DOHH2 (cell line): ENCODE measurements around the gene KCNN1.

Experiments
- H3F3A ChIP-seq: fragments of 200-600 bp; sonication (generic), shearing (Covaris generic); 2 replicates; pipeline ENCODE4 v1.6.0; 2016; ENCODE audit warnings: antibody characterized with exemption, mild to moderate bottlenecking; ENCODE audit not compliant: control insufficient read depth, insufficient read depth
- H3K27ac ChIP-seq: fragments of 200-600 bp; sonication (generic); 2 replicates; pipeline ENCODE4 v1.5.1; 2014; ENCODE audit warnings: low read depth, mild to moderate bottlenecking, low read length, moderate library complexity
- H3K27me3 ChIP-seq: fragments of 200-600 bp; sonication (generic); 2 replicates; pipeline ENCODE4 v1.6.1; 2014; ENCODE audit warnings: mild to moderate bottlenecking, low read length, mixed read lengths; ENCODE audit not compliant: control insufficient read depth
- H3K36me3 ChIP-seq: fragments of 200-600 bp; sonication (generic); 2 replicates; pipeline ENCODE4 v1.6.1; 2014; ENCODE audit warnings: mild to moderate bottlenecking, low read length, moderate library complexity, mixed read lengths; ENCODE audit not compliant: control insufficient read depth
- H3K4me1 ChIP-seq: fragments of 200-600 bp; sonication (generic); 2 replicates; pipeline ENCODE4 v1.6.1; 2014; ENCODE audit warnings: mild to moderate bottlenecking, low read length, mixed read lengths; ENCODE audit not compliant: control insufficient read depth
- H3K4me2 ChIP-seq: fragments of 200-600 bp; sonication (generic); 2 replicates; pipeline ENCODE4 v1.6.0; 2014; ENCODE audit warnings: mild to moderate bottlenecking, low read length, moderate library complexity
- H3K4me3 ChIP-seq: fragments of 200-600 bp; sonication (generic); 2 replicates; pipeline ENCODE4 v1.5.1; 2014; ENCODE audit warnings: mild to moderate bottlenecking, low read length, mixed read lengths
- H3K79me2 ChIP-seq: fragments of 200-600 bp; sonication (generic); 2 replicates; pipeline ENCODE4 v1.6.1; 2014; ENCODE audit warnings: mild to moderate bottlenecking, low read length, mixed read lengths; ENCODE audit not compliant: control insufficient read depth
- H3K9me2 ChIP-seq: fragments of 200-600 bp; sonication (generic); replicated peaks from 2 replicates; pipeline ENCODE4 v1.6.1; 2014; ENCODE audit warnings: mild to moderate bottlenecking, low read length, mixed read lengths; ENCODE audit not compliant: control insufficient read depth
- H3K9me3 ChIP-seq: fragments of 200-600 bp; sonication (generic); 2 replicates; pipeline ENCODE4 v1.6.1; 2014; ENCODE audit warnings: antibody characterized with exemption, low read length, mixed read lengths; ENCODE audit not compliant: control insufficient read depth, insufficient read depth
- H4K20me1 ChIP-seq: fragments of 200-600 bp; sonication (generic); 2 replicates; pipeline ENCODE4 v1.6.0; 2014; ENCODE audit warnings: low read depth, mild to moderate bottlenecking, antibody characterized with exemption, low read length, moderate library complexity; ENCODE audit not compliant: control insufficient read depth, insufficient read depth
- CTCF ChIP-seq: fragments of 200-600 bp; sonication (generic); IDR thresholded peaks from one replicate; pipeline ENCODE4 v1.5.1; 2014; ENCODE audit warnings: antibody characterized with exemption, mild to moderate bottlenecking, low read depth, low read length; ENCODE audit not compliant: poor library complexity, severe bottlenecking
- EZH2phosphoT487 ChIP-seq: fragments of 200-600 bp; sonication (generic); IDR thresholded peaks from 2 replicates; pipeline ENCODE4 v1.6.1; 2017; ENCODE audit warnings: borderline replicate concordance, mild to moderate bottlenecking, antibody characterized with exemption, low read length, moderate library complexity, mixed read lengths

The KCNN1 gene

DNA sequence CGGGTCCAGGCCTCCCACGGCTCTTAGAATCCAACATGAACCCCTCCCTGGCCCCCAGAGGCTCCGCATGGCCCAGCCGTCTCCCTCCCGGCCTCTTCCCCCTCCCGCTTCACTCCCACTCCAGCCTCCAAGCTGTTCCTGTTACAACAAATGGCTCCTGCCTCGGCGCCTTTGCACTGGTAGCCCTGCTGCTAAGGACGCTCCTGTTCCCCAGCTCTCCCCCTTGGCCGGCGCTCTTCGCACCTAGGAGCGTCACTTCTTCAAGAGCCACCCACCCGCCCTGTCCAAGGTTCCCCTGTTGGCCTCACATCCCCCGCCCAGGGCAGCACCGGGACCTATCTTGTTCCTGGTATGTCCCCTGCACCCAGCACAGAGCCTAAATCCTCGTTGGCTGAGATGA is 24.7 kb upstream of the KCNN1 start:
- TF ChIP-seq CTCF (no peak), EZH2phosphoT487 (no peak)
- H3K27ac ChIP-seq: no peak overlapping the region
- H3K36me3 ChIP-seq: peaks cover 34% of the 10 kb centered on the region
- peaks cover 5% of the 10 kb centered on the region for H3F3A ChIP-seq
- H3K9me2 ChIP-seq: no peaks in the 10 kb centered on the region
- H3K9me3 ChIP-seq: no peaks in the 10 kb centered on the region
- no peaks in the 10 kb centered on the region for H3K27me3 ChIP-seq
- peaks cover 7% of the 10 kb centered on the region for H3K79me2 ChIP-seq
- no peak overlapping the region for H3K4me2 ChIP-seq
- peaks cover 24% of the 10 kb centered on the region for H3K4me1 ChIP-seq
- no peaks in the 10 kb centered on the region for H4K20me1 ChIP-seq
- H3K4me3 ChIP-seq: no peak overlapping the region

DNA sequence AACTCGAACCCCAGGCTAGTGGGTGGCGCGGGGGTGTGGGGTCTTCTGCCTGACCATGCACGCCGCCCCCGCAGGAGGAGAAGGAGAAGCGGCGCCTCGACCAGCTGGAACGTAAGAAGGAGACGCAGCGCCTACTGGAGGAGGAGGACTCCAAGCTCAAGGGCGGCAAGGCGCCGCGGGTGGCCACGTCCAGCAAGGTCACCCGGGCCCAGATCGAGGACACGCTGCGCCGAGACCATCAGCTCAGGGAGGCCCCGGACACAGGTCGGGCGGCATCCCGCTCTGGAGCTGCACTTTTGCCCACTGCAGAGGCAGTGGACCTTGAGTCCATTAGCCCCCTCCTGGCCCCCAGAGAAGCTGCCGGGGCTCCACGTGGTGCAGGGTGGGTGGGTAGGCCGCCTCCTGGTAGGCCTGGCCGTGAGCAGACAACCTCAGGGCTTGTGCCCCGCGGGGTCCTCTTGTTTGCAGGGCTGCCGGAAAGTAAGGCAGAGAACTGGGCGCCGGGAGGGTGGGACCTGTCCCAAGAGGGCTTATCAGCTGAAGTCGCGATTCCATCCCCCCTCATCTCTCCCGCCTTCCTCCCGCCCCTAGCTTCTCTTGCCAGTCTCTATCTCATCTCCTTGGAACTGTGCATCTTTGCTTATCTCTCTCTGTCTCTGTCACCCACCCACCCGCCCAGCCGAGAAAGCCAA is 24.2 kb upstream of the KCNN1 start:
- peaks cover 5% of the 10 kb centered on the region for H3F3A ChIP-seq
- no peaks in the 10 kb centered on the region for H3K9me3 ChIP-seq
- H3K4me2 ChIP-seq: no peak overlapping the region
- H3K4me1 ChIP-seq: peaks cover 28% of the 10 kb centered on the region
- H3K79me2 ChIP-seq: peaks cover 7% of the 10 kb centered on the region
- no peaks in the 10 kb centered on the region for H3K27me3 ChIP-seq
- TF ChIP-seq CTCF (no peak), EZH2phosphoT487 (no peak)
- peaks cover 32% of the 10 kb centered on the region for H3K36me3 ChIP-seq
- H3K27ac ChIP-seq: no peak overlapping the region
- H3K9me2 ChIP-seq: no peaks in the 10 kb centered on the region
- no peaks in the 10 kb centered on the region for H4K20me1 ChIP-seq
- H3K4me3 ChIP-seq: no peak overlapping the region

- no peak overlapping the region for H3K4me2 ChIP-seq
- no peaks in the 10 kb centered on the region for H3K9me2 ChIP-seq
- H3F3A ChIP-seq: peaks cover 5% of the 10 kb centered on the region
- TF ChIP-seq CTCF (no peak), EZH2phosphoT487 (no peak)
- peaks cover 26% of the 10 kb centered on the region for H3K4me1 ChIP-seq
- H4K20me1 ChIP-seq: no peaks in the 10 kb centered on the region
- H3K9me3 ChIP-seq: no peaks in the 10 kb centered on the region
- no peak overlapping the region for H3K27ac ChIP-seq
- H3K79me2 ChIP-seq: peaks cover 5% of the 10 kb centered on the region
- H3K36me3 ChIP-seq: peaks cover 26% of the 10 kb centered on the region
- no peaks in the 10 kb centered on the region for H3K27me3 ChIP-seq
- no peak overlapping the region for H3K4me3 ChIP-seq
Measured at GRCh38 chr19:17943274-17944221, 23.4 kb upstream of the KCNN1 start.
